ENCODE results near the gene FAM98B. TPM values are rescaled to one million over a fixed set of nuclear protein-coding genes. Genes with fewer than 3 reads are reported as not detected.

The FAM98B gene
- total RNA-seq, 1 experiment from 2014 or later, result 50.0 TPM

- no peak overlapping the region for H2BK15ac ChIP-seq (ENCODE audit: low read depth, low read length)
- H3K27me3 ChIP-seq (ENCODE audit: insufficient read depth, low read length), result no peaks in the 10 kb centered on the region
- WGBS (ENCODE audit: extremely low coverage, insufficient read length, low lambda C conversion rate), result no CpG with 5 or more reads among the region's 5 CpGs
- no peak overlapping the region for H4K5ac ChIP-seq (ENCODE audit: insufficient read length, low read depth, low read length)
- H3K14ac ChIP-seq (ENCODE audit: insufficient read depth, low read length), result no peak overlapping the region
- H3K4me1 ChIP-seq (ENCODE audit: insufficient read depth, low read length), result no peaks in the 10 kb centered on the region
- Mint-ChIP-seq H3K4me1 (no peaks in the 10 kb centered on the region), H3K4me3 (no peak overlapping the region), H3K27me3 (ENCODE audit: low read depth) (no peaks in the 10 kb centered on the region), H3K36me3 (ENCODE audit: insufficient read depth in 1 of 3, low read depth in 3 of 3) (peaks cover 3 to 33% (median 29%) of the 10 kb centered on the region in 3 experiments; a peak in 6 of 7 replicates), H3K27ac (no peak overlapping the region), H3K9me3 (no peaks in the 10 kb centered on the region)
- no peak overlapping the region for H3T11ph ChIP-seq (ENCODE audit: low read length)
- no peak for DNase-seq
- H3K9me3 ChIP-seq (ENCODE audit: control insufficient read depth, low read depth, low read length), result no peaks in the 10 kb centered on the region
- H3K4ac ChIP-seq (ENCODE audit: low read depth, low read length), result no peak overlapping the region
- TF ChIP-seq CTCF (conservative IDR thresholded peaks at IDR 0.05), result no peak
- H2BK20ac ChIP-seq (ENCODE audit: low read depth, low read length, poor library complexity, severe bottlenecking), result no peak overlapping the region
- H2BK12ac ChIP-seq (ENCODE audit: insufficient read length, low read depth, low read length), result no peak overlapping the region
- H3K27ac ChIP-seq (ENCODE audit: insufficient read length, low read depth, low read length), result no peak overlapping the region
- no peak overlapping the region for H4K91ac ChIP-seq (ENCODE audit: insufficient read length, low read depth, low read length)
- no peaks in the 10 kb centered on the region for H3K23me2 ChIP-seq (ENCODE audit: insufficient read length, low read depth, low read length, poor library complexity, severe bottlenecking)
- no peak overlapping the region for H3K56ac ChIP-seq (ENCODE audit: insufficient read length, low read depth, low read length)
- no peak overlapping the region for H3K18ac ChIP-seq (ENCODE audit: insufficient read length, low read depth, low read length)
- no peak overlapping the region for H2BK120ac ChIP-seq (ENCODE audit: low read depth, low read length, poor library complexity, severe bottlenecking)
- no peaks in the 10 kb centered on the region for H3K79me1 ChIP-seq (ENCODE audit: insufficient read depth, low read depth, low read length, poor library complexity, severe bottlenecking)
- H3K23ac ChIP-seq (ENCODE audit: insufficient read length, low read depth, low read length), result no peak overlapping the region
- H4K20me1 ChIP-seq (ENCODE audit: control insufficient read depth, insufficient read depth, insufficient read length), result no peaks in the 10 kb centered on the region
- H2BK5ac ChIP-seq (ENCODE audit: insufficient read length, low read length), result no peak overlapping the region
- H3K4me2 ChIP-seq (ENCODE audit: insufficient read depth, insufficient read length, low read length), result no peak overlapping the region
- no peaks in the 10 kb centered on the region for H3K79me2 ChIP-seq (ENCODE audit: insufficient read depth, low read length)
- no peak overlapping the region for H4K8ac ChIP-seq (replicated peaks; ENCODE audit: insufficient read length, low read depth, low read length)
- H2AFZ ChIP-seq (ENCODE audit: low read length), result no peak overlapping the region
- H3K9ac ChIP-seq (ENCODE audit: extremely low read depth, insufficient read length, low read length), result no peak overlapping the region
- H2AK5ac ChIP-seq (ENCODE audit: insufficient read length, low read length), result no peak overlapping the region
Measured at GRCh38 chr15:38481113-38481512, 27.2 kb downstream of the FAM98B start.

Measured in H9 (cell line).